PC-3 (cell line): Measurements from ENCODE around the gene ZNF567. TPM values are rescaled to one million over a fixed set of nuclear protein-coding genes. Genes with fewer than 3 reads are reported as not detected.

Experiments
- ATAC-seq: fragments of 200-7000 bp; cut with Tn5 transposase; 2 replicates; pipeline ENCODE4 v1.9.1; 2020; ENCODE audit warnings: mild to moderate bottlenecking, moderate library complexity
- BruUV-seq: library from RNA; stranded (reverse); fragments of 400-500 nt; replicated peaks from 2 replicates; lab custom pipeline; 2021; lab: Mats Ljungman, UMichigan
- CTCF ChIA-PET: fragments of 300-600 bp; sonication (Branson Sonifier 250); formaldehyde crosslinking; loops from one replicate; lab custom pipeline; 2022; ENCODE audit warnings: antibody characterized with exemption; lab: Charles Lee
- POLR2A ChIA-PET: fragments of 300-600 bp; sonication (Branson Sonifier 250); formaldehyde crosslinking; loops from one replicate; lab custom pipeline; 2022; ENCODE audit warnings: antibody characterized with exemption; ENCODE audit not compliant: unreplicated experiment; lab: Charles Lee
- DNase-seq: peaks from one replicate; pipeline ENCODE4 v3.0.0-alpha.2; 2015
- H2AFZ ChIP-seq: fragments of 300-600 bp; sonication (generic); 2 replicates; pipeline ENCODE4 v1.6.0; 2016; ENCODE audit warnings: antibody characterized with exemption, low read length
- H3F3A ChIP-seq: fragments of 300-600 bp; sonication (generic); one replicate; pipeline ENCODE4 v1.6.0; 2017; ENCODE audit warnings: antibody characterized with exemption, low read length, control low read depth, mild to moderate bottlenecking; ENCODE audit not compliant: unreplicated experiment
- H3K27ac ChIP-seq: fragments of 300-600 bp; sonication (generic); 2 replicates; pipeline ENCODE4 v1.5.1; 2016; ENCODE audit warnings: mild to moderate bottlenecking, low read length
- H3K27me3 ChIP-seq: fragments of 300-600 bp; sonication (generic); 2 replicates; pipeline ENCODE4 v1.6.1; 2016; ENCODE audit warnings: low read length, mixed read lengths
- H3K36me3 ChIP-seq: fragments of 300-600 bp; sonication (generic); 2 replicates; pipeline ENCODE4 v1.6.1; 2016; ENCODE audit warnings: low read depth, mixed run types, low read length, mixed read lengths
- H3K4me1 ChIP-seq: fragments of 300-600 bp; sonication (generic); 2 replicates; pipeline ENCODE4 v1.5.1; 2016; ENCODE audit warnings: low read length; ENCODE audit not compliant: insufficient read depth
- H3K4me2 ChIP-seq: fragments of 300-600 bp; sonication (generic); 2 replicates; pipeline ENCODE4 v1.6.0; 2016; ENCODE audit warnings: low read length
- H3K4me3 ChIP-seq: fragments of 300-600 bp; sonication (generic); 2 replicates; pipeline ENCODE4 v1.5.1; 2016; ENCODE audit warnings: mild to moderate bottlenecking, low read length, mixed read lengths
- H3K79me2 ChIP-seq: fragments of 300-600 bp; sonication (generic); 2 replicates; pipeline ENCODE4 v1.6.1; 2017; ENCODE audit warnings: low read length, mixed read lengths
- H3K9ac ChIP-seq: fragments of 300-600 bp; sonication (generic); 2 replicates; pipeline ENCODE4 v1.6.0; 2016; ENCODE audit warnings: mild to moderate bottlenecking, low read length
- H3K9me2 ChIP-seq: fragments of 300-600 bp; sonication (generic); replicated peaks from 2 replicates; pipeline ENCODE4 v1.6.1; 2016; ENCODE audit warnings: mixed run types, low read length, mixed read lengths
- H3K9me3 ChIP-seq: fragments of 300-600 bp; sonication (generic); 2 replicates; pipeline ENCODE4 v1.6.1; 2016; ENCODE audit warnings: low read length, mixed read lengths
- H4K20me1 ChIP-seq: fragments of 300-600 bp; sonication (generic); 2 replicates; pipeline ENCODE4 v1.6.1; 2016; ENCODE audit warnings: low read length, mixed read lengths
- CTCF ChIP-seq: fragments of 300-600 bp; sonication (generic); conservative IDR thresholded peaks from 2 replicates; pipeline ENCODE4 v1.5.1; 2017; ENCODE audit warnings: antibody characterized with exemption, low read depth, mild to moderate bottlenecking, low read length
- EZH2 ChIP-seq: fragments of 300-600 bp; sonication (generic); IDR thresholded peaks from one replicate; pipeline ENCODE4 v1.6.1; 2017; ENCODE audit warnings: antibody characterized with exemption, mild to moderate bottlenecking, low read length; ENCODE audit not compliant: unreplicated experiment
- EZH2phosphoT487 ChIP-seq: fragments of 300-600 bp; sonication (generic); IDR thresholded peaks from 2 replicates; pipeline ENCODE4 v1.6.1; 2018; ENCODE audit warnings: mild to moderate bottlenecking, antibody characterized with exemption, low read length, borderline replicate concordance
- intact Hi-C: fragments of 100-400 bp; cut with micrococcal nuclease; formaldehyde crosslinking; loops from 2 replicates; pipeline ENCODE4 v1.9.0; 2023
- total RNA-seq: library from RNA; depleted of rRNA; stranded (reverse); fragments of >200 nt; gene quantifications from 2 replicates; pipeline ENCODE4 v1.2.3, GENCODE V29; 2014

Gene ZNF567
- total RNA-seq, 1 experiment from 2014 or later = 6.5 TPM

- Histone ChIP-seq H3K27ac (no peak overlapping the region), H3K79me2 (no peaks in the 10 kb centered on the region), H3K36me3 (peaks cover 55% of the 10 kb centered on the region), H3K9me2 (no peaks in the 10 kb centered on the region), H3K9me3 (0 out of 2 replicates have a peak, but pooled peaks cover 7% of the 10 kb centered on the region), H3K4me3 (no peak overlapping the region), H3K9ac (no peak overlapping the region), H3K4me1 (no peaks in the 10 kb centered on the region), H3F3A (no peaks in the 10 kb centered on the region), H3K4me2 (no peak overlapping the region), H2AFZ (no peak overlapping the region), H4K20me1 (no peaks in the 10 kb centered on the region), H3K27me3 (no peaks in the 10 kb centered on the region)
- TF ChIP-seq CTCF (no peak), EZH2phosphoT487 (no peak), EZH2 (no peak)
- ATAC-seq = no peak
- BruUV-seq = no TSS peak
- CTCF ChIA-PET = no interaction called here
- no peak for DNase-seq
- POLR2A ChIA-PET = no interaction called here
- intact Hi-C loops = no loop called here
These were observed 40.7 kb upstream of the ZNF567 start for GRCh38 chr19:36646746-36647145.

GRCh38 chr19:36652958-36653357 is 34.5 kb upstream of the ZNF567 start:
- Histone ChIP-seq H3K9ac (no peak overlapping the region), H3K4me2 (no peak overlapping the region), H3K4me1 (no peaks in the 10 kb centered on the region), H2AFZ (no peak overlapping the region), H3F3A (no peaks in the 10 kb centered on the region), H3K9me2 (no peaks in the 10 kb centered on the region), H3K27ac (no peak overlapping the region), H3K27me3 (no peaks in the 10 kb centered on the region), H3K79me2 (no peaks in the 10 kb centered on the region), H3K36me3 (peaks cover 66% of the 10 kb centered on the region), H4K20me1 (no peaks in the 10 kb centered on the region), H3K4me3 (no peak overlapping the region), H3K9me3 (no peaks in the 10 kb centered on the region)
- DNase-seq = no peak
- ChIA-PET CTCF (no interaction called here), POLR2A (no interaction called here)
- ATAC-seq = no peak
- no peak for TF ChIP-seq CTCF
- TF ChIP-seq EZH2 = no peak
- no peak for TF ChIP-seq EZH2phosphoT487
- no TSS peak for BruUV-seq
- intact Hi-C loops = no loop called here

DNA sequence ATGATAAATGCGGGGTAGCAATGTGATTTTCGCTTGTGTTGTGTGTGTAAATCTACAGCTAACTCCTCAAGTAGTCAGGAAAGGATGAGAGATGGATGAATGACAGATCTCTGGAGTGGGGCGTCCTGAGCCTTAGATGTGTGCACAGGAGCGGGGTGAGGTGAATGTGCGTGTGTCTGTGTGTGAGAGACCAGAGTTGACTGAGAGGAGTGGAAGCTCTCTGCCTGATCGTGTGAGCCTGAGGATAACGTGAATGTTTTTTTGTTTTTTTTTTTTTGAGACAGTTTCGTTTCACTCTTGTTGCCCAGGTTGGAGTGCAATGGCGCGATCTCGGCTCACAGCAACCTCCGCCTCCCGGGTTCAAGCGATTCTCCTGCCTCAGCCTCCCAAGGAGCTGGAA is 21.6 kb upstream of the ZNF567 start:
- Histone ChIP-seq H3K9me3 (peaks cover 11% of the 10 kb centered on the region; the same call in 1 of the 2 replicates), H3K9ac (peak overlapping the region; percentile 65; the same call in 1 of the 2 replicates), H3K4me2 (peak overlapping the region; percentile 82), H2AFZ (no peak overlapping the region), H3K27ac (no peak overlapping the region), H3K79me2 (peaks cover 5% of the 10 kb centered on the region), H3K9me2 (no peaks in the 10 kb centered on the region), H3K36me3 (peaks cover 30% of the 10 kb centered on the region), H3K4me1 (no peaks in the 10 kb centered on the region), H3K4me3 (peak overlapping the region; percentile 93), H4K20me1 (no peaks in the 10 kb centered on the region), H3F3A (no peaks in the 10 kb centered on the region), H3K27me3 (no peaks in the 10 kb centered on the region)
- POLR2A ChIA-PET = no interaction called here
- TF ChIP-seq EZH2phosphoT487 (no peak), EZH2 (no peak), CTCF (no peak)
- intact Hi-C loops = no loop called here
- BruUV-seq = no TSS peak
- no peak for DNase-seq
- no peak for ATAC-seq
- CTCF ChIA-PET = no interaction called here
